ENCODE results near the gene METTL25.

METTL25 gene

DNA sequence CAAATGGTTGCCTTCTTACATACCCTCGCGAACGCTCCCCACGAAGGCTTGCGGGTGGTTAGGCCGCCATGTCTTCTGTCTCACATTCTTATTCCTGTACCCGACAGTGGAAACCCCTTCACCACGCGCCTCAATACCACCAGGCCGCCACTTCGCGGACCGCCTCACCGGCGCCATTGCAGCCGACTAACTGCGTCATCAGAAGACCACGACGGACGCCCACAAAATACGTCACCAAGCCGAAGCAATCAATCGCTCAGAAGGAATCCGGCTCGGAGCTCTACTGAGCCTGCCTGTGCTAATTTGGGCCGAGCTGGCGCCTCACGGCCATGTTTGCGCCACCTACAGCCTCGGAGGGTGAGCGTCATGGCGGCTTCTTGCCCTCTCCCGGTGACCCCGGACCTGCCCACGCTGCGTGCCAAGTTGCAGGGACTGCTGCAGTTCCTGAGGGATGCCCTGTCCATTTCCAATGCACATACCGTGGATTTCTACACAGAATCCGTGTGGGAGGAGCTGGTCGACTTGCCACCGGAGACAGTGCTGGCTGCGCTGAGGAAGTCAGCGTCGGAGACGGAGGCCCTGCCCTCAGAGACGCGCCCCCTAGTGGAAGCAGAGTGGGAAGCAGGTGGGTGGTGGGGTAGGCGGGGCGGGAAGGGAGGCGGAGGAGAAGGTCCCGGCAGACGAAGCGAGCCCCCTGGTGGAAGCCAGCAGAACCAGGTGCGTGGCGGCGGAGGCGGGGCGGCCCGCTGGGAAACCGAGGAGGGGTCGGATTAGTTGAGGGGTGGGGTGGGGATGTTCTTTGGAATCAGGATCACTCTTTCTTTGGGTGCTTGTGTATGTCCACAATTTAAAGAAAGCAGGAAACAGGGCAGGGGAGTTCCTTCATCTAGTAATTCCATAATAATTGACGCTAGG is at the start of gene METTL25, which contains the start of gene CCDC59:
Gene METTL25 (plus strand): TSS at position 330 of the 915 bp plus-strand sequence. CDS start 37 bp downstream, at position 367.
Gene CCDC59 (minus strand): TSS at position 188 of the 915 bp plus-strand sequence. CDS start 11 bp downstream, at position 177.
- FAIRE-seq (no peak), DNase-seq (ENCODE audit: insufficient read length, low spot score) (peak; percentile 32)
- TF ChIP-seq CTCF (IDR thresholded peaks at IDR 0.05; ENCODE audit: insufficient read depth, missing control alignments) = peak; percentile 53

DNA sequence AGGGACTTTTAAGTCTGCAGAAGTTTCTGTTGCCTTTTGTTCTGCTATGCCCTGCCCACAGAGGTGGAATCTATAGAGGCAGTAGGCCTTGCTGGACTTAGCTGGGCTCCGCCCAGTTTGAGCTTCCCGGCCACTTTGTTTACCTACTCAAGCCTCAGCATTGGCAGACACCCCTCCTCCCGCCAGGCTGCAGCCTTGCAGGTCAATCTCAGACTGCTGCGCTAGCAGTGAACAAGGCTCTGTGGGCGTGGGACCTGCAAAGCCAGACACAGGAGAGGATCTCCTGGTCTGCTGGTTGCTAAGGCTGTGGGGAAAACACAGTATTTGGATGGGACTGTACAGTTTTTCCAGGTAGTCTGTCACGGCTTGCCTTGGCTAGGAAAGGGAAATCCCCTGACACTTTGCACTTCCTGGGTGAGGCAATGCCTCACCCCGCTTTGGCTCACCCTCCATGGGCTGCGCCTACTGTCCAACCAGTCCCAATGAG is 43.9 kb upstream of the METTL25 start:
- FAIRE-seq (no peak), DNase-seq (ENCODE audit: insufficient read length, low spot score) (no peak)
- no peak for TF ChIP-seq CTCF (IDR thresholded peaks at IDR 0.05; ENCODE audit: insufficient read depth, missing control alignments)

- FAIRE-seq (peak; percentile 44), DNase-seq (ENCODE audit: insufficient read length, low spot score) (no peak)
- TF ChIP-seq CTCF (IDR thresholded peaks at IDR 0.05; ENCODE audit: insufficient read depth, missing control alignments) = no peak
These were observed 39.1 kb upstream of the METTL25 start for GRCh38 chr12:82319276-82319675.

- DNase-seq (ENCODE audit: insufficient read length, low spot score) = no peak
- peak; percentile 11 for FAIRE-seq
- no peak for TF ChIP-seq CTCF (IDR thresholded peaks at IDR 0.05; ENCODE audit: insufficient read depth, missing control alignments)
These were observed 32.6 kb upstream of the METTL25 start for GRCh38 chr12:82325540-82326336.

DNA sequence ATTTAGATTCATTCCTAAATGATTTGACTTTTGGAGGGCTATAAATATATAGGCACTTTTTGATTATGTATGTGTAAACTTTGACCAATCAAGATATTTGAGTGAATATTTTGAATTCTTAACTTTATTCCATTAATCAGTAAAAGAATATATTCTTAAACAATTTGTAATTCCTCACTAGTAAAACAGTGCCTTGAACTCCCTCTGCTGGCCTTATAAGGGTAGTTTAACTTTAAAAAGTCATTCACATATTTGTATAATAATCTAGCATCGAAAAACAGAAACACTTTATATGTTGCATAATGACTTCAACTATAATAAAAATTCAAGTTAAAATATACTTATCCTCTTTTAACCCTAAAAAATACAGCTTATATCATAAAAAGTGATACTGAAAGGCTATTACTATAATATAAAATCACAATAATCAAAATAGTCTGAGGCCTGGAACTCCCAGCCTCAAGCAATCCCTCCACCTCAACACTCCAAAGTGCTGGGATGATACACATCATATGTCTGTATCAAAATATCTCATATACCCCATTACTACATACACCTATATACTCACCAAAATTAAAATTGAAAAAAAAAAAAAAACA is 31.3 kb upstream of the METTL25 start:
- DNase-seq (ENCODE audit: insufficient read length, low spot score) (no peak), FAIRE-seq (no peak)
- peak; percentile 64 for TF ChIP-seq CTCF (IDR thresholded peaks at IDR 0.05; ENCODE audit: insufficient read depth, missing control alignments)

DNA sequence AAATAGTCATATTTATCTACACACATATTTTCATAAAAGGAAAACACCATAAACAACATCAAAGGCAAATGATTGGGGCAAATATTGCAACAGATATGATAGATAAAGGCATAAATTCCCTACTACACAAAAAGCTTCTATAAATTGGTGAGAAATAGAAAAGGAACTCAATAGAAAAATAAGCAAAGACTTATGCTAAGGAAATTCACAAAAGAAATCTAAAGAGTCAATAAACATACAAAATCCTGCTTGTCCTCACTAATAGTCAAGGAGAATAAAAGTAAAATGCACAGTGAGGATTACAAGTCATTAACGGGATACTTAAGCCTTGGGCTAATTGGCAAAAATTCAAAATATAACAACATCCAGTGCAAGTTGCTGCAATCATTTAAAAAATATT is 30.5 kb upstream of the METTL25 start:
- no peak for TF ChIP-seq CTCF (IDR thresholded peaks at IDR 0.05; ENCODE audit: insufficient read depth, missing control alignments)
- DNase-seq (ENCODE audit: insufficient read length, low spot score) (no peak), FAIRE-seq (no peak)

All from D721Med (cell line).